ENCODE results near the gene KIZ. TPM values are rescaled to one million over a fixed set of nuclear protein-coding genes. Genes with fewer than 3 reads are reported as not detected.

Gene KIZ
- total RNA-seq, 1 donor from 2014 or later = 15.0 TPM

- no peak for TF ChIP-seq CTCF (IDR thresholded peaks at IDR 0.05; ENCODE audit: unreplicated experiment)
- no peak for DNase-seq (ENCODE audit: low spot score)
- Mint-ChIP-seq H3K27ac (ENCODE audit: unreplicated experiment) (no peak overlapping the region), H3K9me3 (ENCODE audit: unreplicated experiment) (no peaks in the 10 kb centered on the region), H3K36me3 (ENCODE audit: low read depth, unreplicated experiment) (no peaks in the 10 kb centered on the region), H3K4me1 (ENCODE audit: unreplicated experiment) (peaks cover 17% of the 10 kb centered on the region), H3K27me3 (ENCODE audit: unreplicated experiment) (peaks cover 34% of the 10 kb centered on the region), H3K4me3 (ENCODE audit: unreplicated experiment) (no peak overlapping the region)
These were observed 21.5 kb upstream of the KIZ start for GRCh38 chr20:21104466-21104761.

- H3K27ac Mint-ChIP-seq (ENCODE audit: unreplicated experiment) = no peak overlapping the region
- no peaks in the 10 kb centered on the region for H3K9me3 Mint-ChIP-seq (ENCODE audit: unreplicated experiment)
- no peaks in the 10 kb centered on the region for H3K36me3 Mint-ChIP-seq (ENCODE audit: low read depth, unreplicated experiment)
- no peak for DNase-seq (ENCODE audit: low spot score)
- peaks cover 34% of the 10 kb centered on the region for H3K27me3 Mint-ChIP-seq (ENCODE audit: unreplicated experiment)
- no peak overlapping the region for H3K4me3 Mint-ChIP-seq (ENCODE audit: unreplicated experiment)
- peaks cover 17% of the 10 kb centered on the region for H3K4me1 Mint-ChIP-seq (ENCODE audit: unreplicated experiment)
- TF ChIP-seq CTCF (IDR thresholded peaks at IDR 0.05; ENCODE audit: unreplicated experiment) = no peak
These were observed 21.0 kb upstream of the KIZ start for GRCh38 chr20:21104921-21105320.

GRCh38 chr20:21105429-21106170, 20.3 kb upstream of the KIZ start:
- Mint-ChIP-seq H3K9me3 (ENCODE audit: unreplicated experiment) (no peaks in the 10 kb centered on the region), H3K4me3 (ENCODE audit: unreplicated experiment) (no peak overlapping the region), H3K27ac (ENCODE audit: unreplicated experiment) (no peak overlapping the region), H3K27me3 (ENCODE audit: unreplicated experiment) (peaks cover 34% of the 10 kb centered on the region), H3K36me3 (ENCODE audit: low read depth, unreplicated experiment) (no peaks in the 10 kb centered on the region), H3K4me1 (ENCODE audit: unreplicated experiment) (peaks cover 14% of the 10 kb centered on the region)
- no peak for TF ChIP-seq CTCF (IDR thresholded peaks at IDR 0.05; ENCODE audit: unreplicated experiment)
- DNase-seq (ENCODE audit: low spot score) = no peak

- no peak for TF ChIP-seq CTCF (IDR thresholded peaks at IDR 0.05; ENCODE audit: unreplicated experiment)
- DNase-seq (ENCODE audit: low spot score) = no peak
- H3K27ac Mint-ChIP-seq (ENCODE audit: unreplicated experiment) = no peak within 1 kb of the TSS
These were observed 19.5 kb upstream of the KIZ start, which contains the start of gene LINC00237 for GRCh38 chr20:21106171-21107017. Gene LINC00237 (minus strand): TSS chr20:21106358.

GRCh38 chr20:21109144-21109543, 16.7 kb upstream of the KIZ start:
- Mint-ChIP-seq H3K4me3 (ENCODE audit: unreplicated experiment) (no peak overlapping the region), H3K36me3 (ENCODE audit: low read depth, unreplicated experiment) (no peaks in the 10 kb centered on the region), H3K4me1 (ENCODE audit: unreplicated experiment) (peaks cover 4% of the 10 kb centered on the region), H3K9me3 (ENCODE audit: unreplicated experiment) (no peaks in the 10 kb centered on the region), H3K27ac (ENCODE audit: unreplicated experiment) (no peak overlapping the region), H3K27me3 (ENCODE audit: unreplicated experiment) (peaks cover 15% of the 10 kb centered on the region)
- no peak for DNase-seq (ENCODE audit: low spot score)
- TF ChIP-seq CTCF (IDR thresholded peaks at IDR 0.05; ENCODE audit: unreplicated experiment) = no peak

More at GRCh38 chr20:21106171-21107017, 19.5 kb upstream of the KIZ start, which contains the start of gene LINC00237:
- no peaks in the 10 kb centered on the region for H3K9me3 Mint-ChIP-seq (ENCODE audit: unreplicated experiment)
- peaks cover 10% of the 10 kb centered on the region for H3K4me1 Mint-ChIP-seq (ENCODE audit: unreplicated experiment)
- no peak within 1 kb of the TSS for H3K4me3 Mint-ChIP-seq (ENCODE audit: unreplicated experiment)
- peaks cover 30% of the 10 kb centered on the region for H3K27me3 Mint-ChIP-seq (ENCODE audit: unreplicated experiment)
- no peaks in the 10 kb centered on the region for H3K36me3 Mint-ChIP-seq (ENCODE audit: low read depth, unreplicated experiment)
